H1 (cell line): ENCODE measurements around the gene CT45A9. TPM values are rescaled to one million over a fixed set of nuclear protein-coding genes. Genes with fewer than 3 reads are reported as not detected.

ENCODE experiments used
- CTCF ChIA-PET: fragments of 300-600 bp; sonication (Branson Sonifier 250); formaldehyde crosslinking; loops from one replicate; lab custom pipeline; 2021; ENCODE audit not compliant: partially characterized antibody; lab: Charles Lee
- POLR2A ChIA-PET: fragments of 300-600 bp; sonication (Branson Sonifier 250); formaldehyde crosslinking; loops from one replicate; lab custom pipeline; 2021; ENCODE audit warnings: inconsistent platforms; ENCODE audit not compliant: partially characterized antibody; lab: Charles Lee
- DNase-seq, 2 experiments: peaks; one replicate each; pipeline versions ENCODE4 v3.0.0 to v3.0.0-alpha.2; 2010 to 2022; ENCODE audit warnings: low spot score in 2 of 2, low read depth in 1 of 2, mixed read lengths in 1 of 2
- FAIRE-seq: peaks from 2 replicates; lab custom pipeline; 2011; peaks lifted over from hg19 to GRCh38; lab: Jason Lieb, UNC
- H2AFZ ChIP-seq: 2 replicates; pipeline ENCODE4 v1.8.1; 2012; ENCODE audit warnings: low read length, inconsistent platforms
- H2AK5ac ChIP-seq: 2 replicates; pipeline ENCODE4 v1.6.1; 2013; ENCODE audit warnings: low read depth, low read length
- H2BK120ac ChIP-seq: replicated peaks from 2 replicates; pipeline ENCODE3; 2013; ENCODE audit warnings: low read depth, low read length, inconsistent platforms
- H2BK12ac ChIP-seq: 2 replicates; pipeline ENCODE4 v1.6.1; 2013; ENCODE audit warnings: low read depth, low read length
- H2BK15ac ChIP-seq: 2 replicates; pipeline ENCODE4 v1.6.1; 2013; ENCODE audit warnings: low read length
- H2BK20ac ChIP-seq: 2 replicates; pipeline ENCODE4 v1.6.1; 2013; ENCODE audit warnings: low read length
- H2BK5ac ChIP-seq: 2 replicates; pipeline ENCODE4 v1.6.1; 2013; ENCODE audit warnings: low read depth, low read length
- H3K14ac ChIP-seq: 2 replicates; pipeline ENCODE4 v1.6.1; 2013; ENCODE audit warnings: inconsistent platforms; ENCODE audit not compliant: insufficient read length
- H3K18ac ChIP-seq: 2 replicates; pipeline ENCODE4 v1.6.1; 2013; ENCODE audit warnings: low read length; ENCODE audit errors: extremely low read depth
- H3K23ac ChIP-seq: 2 replicates; pipeline ENCODE4 v1.6.1; 2013; ENCODE audit warnings: inconsistent platforms; ENCODE audit not compliant: insufficient read length
- H3K23me2 ChIP-seq: 2 replicates; pipeline ENCODE4 v1.6.1; 2013; ENCODE audit warnings: low read depth, low read length
- H3K27ac ChIP-seq: 2 replicates; pipeline ENCODE4 v1.6.1; 2011; ENCODE audit warnings: low read depth, low read length, inconsistent platforms
- H3K27me3 ChIP-seq, 4 experiments: replicated peaks in 1 of 4; 1 replicate in 1 of 4; 2 replicates in 3 of 4; pipeline versions ENCODE4 v1.6.1 to v1.8.1; 2011 to 2013; ENCODE audit warnings: low read length in 3 of 4, mild to moderate bottlenecking in 3 of 4, inconsistent platforms in 2 of 4, mixed read lengths in 2 of 4, moderate library complexity in 1 of 4; ENCODE audit not compliant: control insufficient read depth in 3 of 4, insufficient read depth in 3 of 4; ENCODE audit errors: extremely low read depth in 1 of 4
- H3K36me3 ChIP-seq, 4 experiments: 2 replicates each; pipeline versions ENCODE4 v1.6.1 to v1.8.1; 2011 to 2013; ENCODE audit warnings: mild to moderate bottlenecking in 4 of 4, low read length in 3 of 4, moderate library complexity in 2 of 4, control low read depth in 1 of 4, inconsistent platforms in 1 of 4; ENCODE audit not compliant: insufficient read depth in 4 of 4, control insufficient read depth in 2 of 4
- H3K4ac ChIP-seq: replicated peaks from 2 replicates; pipeline ENCODE3; 2013; ENCODE audit warnings: low read length, low read depth, mixed read lengths, inconsistent platforms; ENCODE audit not compliant: insufficient read length
- H3K4me1 ChIP-seq, 4 experiments: replicated peaks in 1 of 4; 1 replicate in 1 of 4; 2 replicates in 3 of 4; pipeline versions ENCODE4 v1.6.1 to v1.8.1; 2011 to 2013; ENCODE audit warnings: low read length in 3 of 4, inconsistent platforms in 2 of 4, mixed read lengths in 1 of 4; ENCODE audit not compliant: insufficient read depth in 4 of 4, control insufficient read depth in 3 of 4
- H3K4me2 ChIP-seq, 2 experiments: 2 replicates each; pipeline versions ENCODE4 v1.6.1 to v1.8.1; 2011 to 2013; ENCODE audit warnings: low read depth in 2 of 2, low read length in 2 of 2, control low read depth in 1 of 2, inconsistent platforms in 1 of 2, mild to moderate bottlenecking in 1 of 2; ENCODE audit not compliant: insufficient read depth in 1 of 2
- H3K4me3 ChIP-seq, 4 experiments: fragments of 200-600, 300-600 bp in 1 of 4; sonication (generic), shearing (Covaris generic), sonication (Bioruptor Twin) in 1 of 4; 2 replicates each; pipeline versions ENCODE4 v1.5.1 to v1.8.1; 2011 to 2016; ENCODE audit warnings: low read length in 4 of 4, low read depth in 3 of 4, control low read depth in 2 of 4, inconsistent platforms in 2 of 4, mild to moderate bottlenecking in 2 of 4, mixed read lengths in 1 of 4, moderate library complexity in 1 of 4; ENCODE audit not compliant: insufficient read depth in 2 of 4; ENCODE audit errors: extremely low read depth in 1 of 4
- H3K56ac ChIP-seq: replicated peaks from 2 replicates; pipeline ENCODE3; 2013; ENCODE audit warnings: low read depth, mild to moderate bottlenecking, mixed read lengths, low read length, inconsistent platforms; ENCODE audit not compliant: insufficient read length
- H3K79me1 ChIP-seq: 2 replicates; pipeline ENCODE4 v1.6.1; 2013; ENCODE audit warnings: low read depth, low read length, control low read depth
- H3K79me2 ChIP-seq, 2 experiments: 2 replicates each; pipeline versions ENCODE4 v1.6.1 to v1.8.1; 2012 to 2013; ENCODE audit warnings: low read length in 2 of 2, mild to moderate bottlenecking in 2 of 2, inconsistent platforms in 1 of 2; ENCODE audit not compliant: insufficient read depth in 2 of 2, control insufficient read depth in 1 of 2
- H3K9ac ChIP-seq, 4 experiments: replicated peaks in 1 of 4; 1 replicate in 1 of 4; 2 replicates in 3 of 4; pipeline versions ENCODE4 v1.6.1 to v1.8.1; 2011 to 2013; ENCODE audit warnings: low read depth in 3 of 4, low read length in 3 of 4, control low read depth in 2 of 4, mild to moderate bottlenecking in 2 of 4, moderate library complexity in 2 of 4, inconsistent platforms in 1 of 4; ENCODE audit errors: extremely low read depth in 1 of 4
- H3K9me3 ChIP-seq, 2 experiments: 2 replicates each; pipeline versions ENCODE4 v1.6.1 to v1.8.1; 2012 to 2013; ENCODE audit warnings: mild to moderate bottlenecking in 2 of 2, moderate library complexity in 2 of 2, control low read depth in 1 of 2, inconsistent platforms in 1 of 2, low read depth in 1 of 2, low read length in 1 of 2, mixed read lengths in 1 of 2; ENCODE audit not compliant: insufficient read depth in 2 of 2
- H4K20me1 ChIP-seq, 2 experiments: replicated peaks in 1 of 2; 2 replicates each; pipeline versions ENCODE3 to v1.8.1; 2011 to 2013; ENCODE audit warnings: inconsistent platforms in 2 of 2, low read length in 2 of 2, mild to moderate bottlenecking in 1 of 2; ENCODE audit not compliant: insufficient read depth in 2 of 2, control insufficient read depth in 1 of 2
- H4K5ac ChIP-seq: 2 replicates; pipeline ENCODE4 v1.6.1; 2013; ENCODE audit warnings: low read length, low read depth, mixed read lengths, inconsistent platforms; ENCODE audit not compliant: insufficient read length
- H4K8ac ChIP-seq: 2 replicates; pipeline ENCODE4 v1.8.0; 2013; ENCODE audit warnings: mild to moderate bottlenecking, moderate library complexity, low read length, inconsistent platforms; ENCODE audit not compliant: insufficient read depth; ENCODE audit errors: extremely low read depth
- H4K91ac ChIP-seq: replicated peaks from 2 replicates; pipeline ENCODE3; 2013; ENCODE audit warnings: low read length, mixed read lengths, inconsistent platforms; ENCODE audit not compliant: insufficient read length
- ASH2L ChIP-seq: fragments of 200-600, 300-600 bp; sonication (generic); IDR thresholded peaks from one replicate; pipeline ENCODE4 v1.7.1; 2017; ENCODE audit warnings: low read length
- BCL11A ChIP-seq, 2 experiments: IDR thresholded peaks; one replicate each; pipeline ENCODE4 v1.6.1; 2011; ENCODE audit warnings: low read depth in 2 of 2, low read length in 2 of 2, mild to moderate bottlenecking in 2 of 2
- CBX8 ChIP-seq: fragments of 300-800, 300-1000 bp; sonication (generic); IDR thresholded peaks from 2 replicates; pipeline ENCODE4 v1.7.1; 2016; ENCODE audit warnings: low read depth, low read length, borderline replicate concordance
- HDAC6 ChIP-seq: IDR thresholded peaks from one replicate; pipeline ENCODE4 v1.7.1; 2012; ENCODE audit warnings: low read depth, mild to moderate bottlenecking, inconsistent platforms, low read length, moderate library complexity
- POLR2AphosphoS5 ChIP-seq: IDR thresholded peaks from 2 replicates; pipeline ENCODE4 v1.6.1; 2011; ENCODE audit warnings: low read depth, low read length
- POU5F1 ChIP-seq: IDR thresholded peaks from 2 replicates; pipeline ENCODE4 v1.6.1; 2011; ENCODE audit warnings: low read depth, mild to moderate bottlenecking, low read length, moderate library complexity
- SAP30 ChIP-seq: fragments of 300-600 bp; sonication (generic); IDR thresholded peaks from 2 replicates; pipeline ENCODE4 v1.7.1; 2012; ENCODE audit warnings: low read length, moderate library complexity, mild to moderate bottlenecking, inconsistent platforms; ENCODE audit not compliant: insufficient read depth, insufficient replicate concordance
- SP1 ChIP-seq: IDR thresholded peaks from 2 replicates; pipeline ENCODE4 v1.6.1; 2011; ENCODE audit warnings: low read depth, low read length
- SUZ12 ChIP-seq: fragments of 200-600 bp; sonication (generic); IDR thresholded peaks from 2 replicates; pipeline ENCODE4 v1.6.1; 2012; ENCODE audit warnings: mild to moderate bottlenecking, inconsistent platforms, low read length, moderate library complexity, mixed read lengths
- TAF1 ChIP-seq: IDR thresholded peaks from 2 replicates; pipeline ENCODE4 v1.6.1; 2011; ENCODE audit warnings: mild to moderate bottlenecking, low read depth, low read length
- TBP ChIP-seq: IDR thresholded peaks from 2 replicates; pipeline ENCODE4 v1.6.1; 2011; ENCODE audit warnings: low read depth, low read length, improper control_type of control experiment
- YY1 ChIP-seq: IDR thresholded peaks from 2 replicates; pipeline ENCODE4 v1.6.1; 2011; ENCODE audit warnings: low read depth, mild to moderate bottlenecking, low read length
- ZNF274 ChIP-seq: IDR thresholded peaks from 2 replicates; pipeline ENCODE4 v1.7.0; 2012; ENCODE audit warnings: low read length, borderline replicate concordance; ENCODE audit errors: extremely low read depth
- WGBS, 2 experiments: shearing (Covaris generic) in 1 of 2; methylation state at CpG; one replicate each; pipeline versions ENCODE4 v1.1.6 to v1.1.7; 2013 to 2015; ENCODE audit warnings: low lambda C conversion rate in 2 of 2, mixed read lengths in 2 of 2, inconsistent platforms in 1 of 2, low coverage in 1 of 2, missing lambda C conversion rate in 1 of 2; ENCODE audit not compliant: insufficient replicate concordance in 2 of 2, insufficient coverage in 1 of 2, insufficient read length in 1 of 2; ENCODE audit errors: extremely low coverage in 1 of 2, missing lambda C conversion rate in 1 of 2; 5-methylcytosine and 5-hydroxymethylcytosine counted together
- polyA plus RNA-seq, 7 experiments: library from polyadenylated mRNA; depleted of rRNA in 3 of 7; stranded (reverse) in 5 of 7; unstranded in 2 of 7; fragments of >200 nt in 5 of 7; fragments of 200-250 nt in 2 of 7; gene quantifications; 1 replicate in 5 of 7; 2 replicates in 1 of 7; 4 replicates in 1 of 7; pipeline versions ENCODE4 v1.2.1 to v1.2.3, GENCODE V29; 2011 to 2013; ENCODE audit warnings: missing spikeins in 2 of 7, mixed read lengths in 2 of 7
- total RNA-seq: library from RNA; stranded (reverse); fragmentation: NEBNext Ultra II Directional; extraction: Animal tissue kit (Norgen Biotek cat#: 25700); gene quantifications from 2 replicates; pipeline ENCODE4 v1.2.1, GENCODE V29; 2021

The CT45A9 gene
- total and polyA plus RNA-seq, 2 of the 8 experiments (the other 6 are each of a cell fraction or from before 2014, with no cell fraction given) = not detected

DNA sequence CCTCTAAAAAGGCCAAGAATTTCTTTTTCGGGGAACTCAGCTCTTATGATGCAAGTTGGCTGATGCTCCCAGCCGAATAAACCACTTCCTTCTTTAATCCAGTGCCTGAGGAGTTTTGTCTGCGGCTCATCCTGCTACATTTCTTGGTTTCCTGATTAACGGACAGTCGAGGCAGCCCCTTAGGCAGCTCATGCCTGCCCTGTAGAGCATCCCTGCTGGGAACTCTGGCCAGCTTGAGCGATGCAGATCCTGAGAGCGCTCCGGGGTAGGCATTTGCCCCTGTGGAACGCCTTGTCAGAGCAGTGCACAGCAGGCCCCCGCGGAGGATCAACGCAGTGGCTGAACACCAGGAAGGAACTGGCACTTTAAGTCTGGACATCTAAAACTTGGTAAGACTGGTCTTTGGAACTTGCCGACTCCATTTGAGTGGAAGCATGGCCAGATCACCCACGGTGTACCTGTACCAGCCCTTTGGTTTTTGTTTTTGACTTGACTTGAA lies 18.5 kb upstream of the CT45A9 start:
- H3K27ac ChIP-seq = no peak overlapping the region
- no peak overlapping the region for H2BK20ac ChIP-seq
- H3K23ac ChIP-seq = no peak overlapping the region
- H2BK15ac ChIP-seq = no peak overlapping the region
- no peak overlapping the region for H4K5ac ChIP-seq
- DNase-seq = no peak
- no peak overlapping the region for H3K4me2 ChIP-seq
- no peak overlapping the region for H3K56ac ChIP-seq
- no peaks in the 10 kb centered on the region for H3K23me2 ChIP-seq
- H4K91ac ChIP-seq = no peak overlapping the region
- no peak overlapping the region for H3K14ac ChIP-seq
- no peak overlapping the region for H3K9ac ChIP-seq
- no peak overlapping the region for H4K8ac ChIP-seq
- no peaks in the 10 kb centered on the region for H4K20me1 ChIP-seq
- no peaks in the 10 kb centered on the region for H3K4me1 ChIP-seq
- H2BK12ac ChIP-seq = no peak overlapping the region
- no peak overlapping the region for H3K18ac ChIP-seq
- no peak overlapping the region for H3K4ac ChIP-seq
- no peak overlapping the region for H2AFZ ChIP-seq
- CTCF ChIA-PET = no interaction called here
- no peaks in the 10 kb centered on the region for H3K79me2 ChIP-seq
- no peak for FAIRE-seq
- H2BK5ac ChIP-seq = no peak overlapping the region
- H3K79me1 ChIP-seq = no peaks in the 10 kb centered on the region
- H3K36me3 ChIP-seq = no peaks in the 10 kb centered on the region
- 89% methylated on average over 11 of the region's 14 CpGs; no CpG with 5 or more reads in 1 of the 2 experiments for WGBS, 2 experiments
- POLR2A ChIA-PET = no interaction called here
- no peak overlapping the region for H3K4me3 ChIP-seq
- no peak overlapping the region for H2BK120ac ChIP-seq
- H3K27me3 ChIP-seq = no peaks in the 10 kb centered on the region
- peaks cover 0 to 35% of the 10 kb centered on the region in 2 experiments; a peak in 2 of 4 replicates for H3K9me3 ChIP-seq
- H2AK5ac ChIP-seq = no peak overlapping the region
- TF ChIP-seq SAP30 = no peak
- no peak for TF ChIP-seq POU5F1
- TF ChIP-seq ASH2L = no peak
- no peak for TF ChIP-seq TBP
- no peak for TF ChIP-seq ZNF274
- no peak for TF ChIP-seq POLR2AphosphoS5
- no peak for TF ChIP-seq SUZ12
- no peak for TF ChIP-seq BCL11A (IDR thresholded peaks at IDR 0.05; ENCODE audit: low read depth in 2 of 2, low read length in 2 of 2)
- no peak for TF ChIP-seq YY1
- TF ChIP-seq CBX8 = no peak
- no peak for TF ChIP-seq TAF1
- no peak for TF ChIP-seq HDAC6
- no peak for TF ChIP-seq SP1
